ENCODE data around the gene PARD3B.

GRCh38 chr2:205197468-205198139 lies 652.3 kb downstream of the PARD3B start:
- no peak for TF ChIP-seq CTCF (IDR thresholded peaks at IDR 0.05; ENCODE audit: low read depth, low read length)
- TF ChIP-seq POLR2A (IDR thresholded peaks at IDR 0.05; ENCODE audit: extremely low read depth, insufficient read length) = no peak
